ENCODE measurements around the gene ATP2B1.

The ATP2B1 gene

GRCh38 chr12:89576572-89577220 lies 131.9 kb downstream of the ATP2B1 start:
- no peaks in the 10 kb centered on the region for H3K36me3 ChIP-seq (ENCODE audit: control insufficient read depth in 1 of 2, insufficient read depth in 2 of 2, low read length in 2 of 2)
- H3K9ac ChIP-seq (ENCODE audit: low read depth in 1 of 2, low read length in 2 of 2): no peak overlapping the region
- no peaks in the 10 kb centered on the region for H3K9me3 ChIP-seq (ENCODE audit: control insufficient read depth in 1 of 2, low read length in 2 of 2)
- H3K27ac ChIP-seq (ENCODE audit: low read depth, low read length): no peak overlapping the region
- H3K4me3 ChIP-seq (ENCODE audit: low read depth in 1 of 2, low read length in 2 of 2): no peak overlapping the region
- H3K27me3 ChIP-seq (ENCODE audit: control insufficient read depth in 1 of 2, insufficient read depth in 2 of 2, low read length in 2 of 2): no peaks in the 10 kb centered on the region
- H3K4me1 ChIP-seq (ENCODE audit: control insufficient read depth in 1 of 2, insufficient read depth in 2 of 2, low read length in 2 of 2): no peaks in the 10 kb centered on the region

GRCh38 chr12:89575374-89575773 lies 133.3 kb downstream of the ATP2B1 start:
- no peak overlapping the region for H3K9ac ChIP-seq (ENCODE audit: low read depth in 1 of 2, low read length in 2 of 2)
- no peak overlapping the region for H3K4me3 ChIP-seq (ENCODE audit: low read depth in 1 of 2, low read length in 2 of 2)
- no peaks in the 10 kb centered on the region for H3K36me3 ChIP-seq (ENCODE audit: control insufficient read depth in 1 of 2, insufficient read depth in 2 of 2, low read length in 2 of 2)
- H3K27me3 ChIP-seq (ENCODE audit: control insufficient read depth in 1 of 2, insufficient read depth in 2 of 2, low read length in 2 of 2): no peaks in the 10 kb centered on the region
- H3K4me1 ChIP-seq (ENCODE audit: control insufficient read depth in 1 of 2, insufficient read depth in 2 of 2, low read length in 2 of 2): no peaks in the 10 kb centered on the region
- H3K9me3 ChIP-seq (ENCODE audit: control insufficient read depth in 1 of 2, low read length in 2 of 2): no peaks in the 10 kb centered on the region
- no peak overlapping the region for H3K27ac ChIP-seq (ENCODE audit: low read depth, low read length)

- Histone ChIP-seq H3K27me3 (ENCODE audit: control insufficient read depth in 1 of 2, insufficient read depth in 2 of 2, low read length in 2 of 2) (no peaks in the 10 kb centered on the region), H3K4me1 (ENCODE audit: control insufficient read depth in 1 of 2, insufficient read depth in 2 of 2, low read length in 2 of 2) (no peaks in the 10 kb centered on the region), H3K27ac (ENCODE audit: low read depth, low read length) (no peak overlapping the region), H3K9ac (ENCODE audit: low read depth in 1 of 2, low read length in 2 of 2) (no peak overlapping the region), H3K4me3 (ENCODE audit: low read depth in 1 of 2, low read length in 2 of 2) (no peak overlapping the region), H3K36me3 (ENCODE audit: control insufficient read depth in 1 of 2, insufficient read depth in 2 of 2, low read length in 2 of 2) (no peaks in the 10 kb centered on the region), H3K9me3 (ENCODE audit: control insufficient read depth in 1 of 2, low read length in 2 of 2) (no peaks in the 10 kb centered on the region)
Measured at GRCh38 chr12:89574736-89575208, 133.9 kb downstream of the ATP2B1 start.

DNA sequence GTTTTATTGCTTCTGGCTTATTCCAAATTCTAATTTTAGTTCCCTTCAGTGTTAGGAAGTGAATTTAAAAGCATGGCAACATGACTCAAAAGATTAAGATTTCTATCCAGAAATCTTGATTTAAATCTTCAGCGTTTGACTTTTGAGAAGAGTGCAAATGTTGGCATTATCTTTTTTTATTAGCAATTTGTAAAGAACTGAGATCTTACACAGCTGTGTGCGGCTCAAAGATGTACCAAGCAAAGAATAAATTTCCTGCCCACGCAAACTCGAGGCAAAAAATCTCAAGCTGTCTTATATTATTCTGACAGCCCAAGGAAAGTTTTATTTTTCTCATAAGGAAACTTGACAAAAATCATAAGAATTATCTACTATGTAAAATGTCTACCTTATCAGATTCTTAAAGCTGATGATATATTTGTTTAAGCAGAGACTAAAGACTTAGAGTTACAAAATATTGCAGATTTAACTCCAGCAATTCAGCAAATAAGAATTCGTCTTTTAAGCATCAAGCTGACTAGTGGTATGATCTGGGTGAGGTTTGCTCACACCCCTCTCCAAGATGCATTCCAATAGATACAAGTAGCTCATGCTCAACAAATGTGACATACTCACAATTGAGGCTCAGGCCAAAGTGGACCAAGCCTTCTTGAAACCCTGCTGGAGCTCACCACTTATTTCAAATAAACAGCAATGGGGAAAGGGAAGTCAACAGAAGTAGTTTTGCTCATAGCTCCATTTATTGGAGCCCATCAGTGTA lies 135.4 kb downstream of the ATP2B1 start:
- Histone ChIP-seq H3K36me3 (ENCODE audit: control insufficient read depth in 1 of 2, insufficient read depth in 2 of 2, low read length in 2 of 2) (no peaks in the 10 kb centered on the region), H3K9ac (ENCODE audit: low read depth in 1 of 2, low read length in 2 of 2) (no peak overlapping the region), H3K27me3 (ENCODE audit: control insufficient read depth in 1 of 2, insufficient read depth in 2 of 2, low read length in 2 of 2) (no peaks in the 10 kb centered on the region), H3K4me3 (ENCODE audit: low read depth in 1 of 2, low read length in 2 of 2) (no peak overlapping the region), H3K27ac (ENCODE audit: low read depth, low read length) (no peak overlapping the region), H3K9me3 (ENCODE audit: control insufficient read depth in 1 of 2, low read length in 2 of 2) (no peaks in the 10 kb centered on the region), H3K4me1 (ENCODE audit: control insufficient read depth in 1 of 2, insufficient read depth in 2 of 2, low read length in 2 of 2) (no peaks in the 10 kb centered on the region)

DNA sequence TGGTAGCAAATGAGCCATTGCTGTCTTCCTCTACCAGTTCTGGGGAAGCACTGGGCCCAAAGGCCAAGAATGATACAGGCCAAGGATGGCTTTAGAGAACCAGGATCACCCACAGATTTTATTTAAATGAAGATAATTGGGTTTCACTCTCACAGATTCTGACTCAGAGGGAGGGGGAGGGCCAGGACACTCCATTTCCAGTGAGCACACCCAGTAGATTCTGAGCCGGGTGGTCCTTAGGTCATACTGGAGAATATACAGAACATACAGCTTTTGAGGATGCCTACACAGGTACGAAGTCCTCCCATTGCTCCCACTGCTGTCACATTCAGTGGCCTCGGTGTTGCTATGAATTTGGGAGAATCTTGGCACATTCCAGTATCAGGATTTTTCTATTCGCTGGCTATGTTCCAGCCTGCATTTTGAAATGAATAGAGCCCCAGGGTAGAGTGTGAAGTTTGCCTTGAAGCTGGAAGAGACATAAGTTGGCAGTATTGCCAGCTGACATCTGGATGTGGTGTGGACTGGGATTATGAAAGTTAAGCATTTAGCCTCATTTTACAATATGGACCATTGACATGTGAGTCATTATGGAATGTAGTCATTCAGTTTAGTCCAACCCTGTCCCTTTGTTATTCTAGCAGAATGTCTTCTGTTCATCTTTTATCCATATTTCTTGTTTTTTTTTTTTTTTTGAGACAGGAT lies 137.0 kb downstream of the ATP2B1 start:
- H3K4me1 ChIP-seq (ENCODE audit: control insufficient read depth in 1 of 2, insufficient read depth in 2 of 2, low read length in 2 of 2): no peaks in the 10 kb centered on the region
- H3K4me3 ChIP-seq (ENCODE audit: low read depth in 1 of 2, low read length in 2 of 2): no peak overlapping the region
- H3K27ac ChIP-seq (ENCODE audit: low read depth, low read length): no peak overlapping the region
- no peaks in the 10 kb centered on the region for H3K36me3 ChIP-seq (ENCODE audit: control insufficient read depth in 1 of 2, insufficient read depth in 2 of 2, low read length in 2 of 2)
- H3K9ac ChIP-seq (ENCODE audit: low read depth in 1 of 2, low read length in 2 of 2): no peak overlapping the region
- H3K27me3 ChIP-seq (ENCODE audit: control insufficient read depth in 1 of 2, insufficient read depth in 2 of 2, low read length in 2 of 2): no peaks in the 10 kb centered on the region
- no peaks in the 10 kb centered on the region for H3K9me3 ChIP-seq (ENCODE audit: control insufficient read depth in 1 of 2, low read length in 2 of 2)

DNA sequence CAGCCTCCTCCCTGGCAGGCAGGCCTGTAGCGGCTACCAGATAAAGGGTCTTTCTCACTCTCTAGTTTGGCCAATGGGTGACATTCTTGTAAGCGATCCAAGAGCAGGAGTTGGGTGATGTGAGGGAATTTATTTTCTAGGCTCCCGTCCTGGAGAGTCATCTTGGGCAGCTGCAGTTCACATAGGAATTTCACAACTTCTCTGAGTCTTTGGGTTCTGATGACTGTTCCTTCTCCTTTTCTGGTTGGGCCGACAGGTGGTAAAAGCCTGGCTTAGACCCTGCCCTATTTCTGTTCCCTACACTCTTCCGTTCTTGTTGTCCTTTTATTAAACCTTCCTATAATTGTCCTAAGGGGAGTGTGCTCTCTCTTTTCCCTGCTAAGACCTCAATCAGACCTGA lies 140.2 kb downstream of the ATP2B1 start:
- Histone ChIP-seq H3K4me1 (ENCODE audit: control insufficient read depth in 1 of 2, insufficient read depth in 2 of 2, low read length in 2 of 2) (no peaks in the 10 kb centered on the region), H3K4me3 (ENCODE audit: low read depth in 1 of 2, low read length in 2 of 2) (no peak overlapping the region), H3K9ac (ENCODE audit: low read depth in 1 of 2, low read length in 2 of 2) (no peak overlapping the region), H3K27ac (ENCODE audit: low read depth, low read length) (no peak overlapping the region), H3K9me3 (ENCODE audit: control insufficient read depth in 1 of 2, low read length in 2 of 2) (no peaks in the 10 kb centered on the region), H3K27me3 (ENCODE audit: control insufficient read depth in 1 of 2, insufficient read depth in 2 of 2, low read length in 2 of 2) (no peaks in the 10 kb centered on the region), H3K36me3 (ENCODE audit: control insufficient read depth in 1 of 2, insufficient read depth in 2 of 2, low read length in 2 of 2) (no peaks in the 10 kb centered on the region)

DNA sequence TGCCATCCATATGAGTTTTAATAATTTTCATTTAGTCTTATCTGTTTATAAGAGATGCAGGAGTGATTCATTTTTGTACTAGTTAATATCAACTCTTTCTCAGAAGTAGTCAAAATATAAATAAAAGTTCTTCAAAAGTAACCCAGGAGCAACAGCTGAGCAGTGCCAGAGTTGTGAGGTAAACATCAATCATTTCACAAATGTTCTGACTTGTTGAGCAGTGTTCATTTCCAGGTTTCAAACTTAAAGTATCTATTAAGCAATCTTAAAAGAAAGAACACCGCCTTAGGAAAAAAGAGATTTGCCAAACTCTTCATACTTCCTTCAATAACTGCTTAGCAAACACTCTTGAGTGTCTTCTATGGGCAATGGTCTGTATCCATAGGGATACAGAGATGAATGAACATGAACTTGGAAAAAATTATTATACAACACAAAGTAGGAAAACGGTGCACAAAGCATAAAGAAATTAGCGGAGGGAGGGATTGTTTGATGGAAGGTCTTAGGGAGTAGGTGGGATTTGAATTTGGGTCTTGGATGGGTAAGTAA lies 140.9 kb downstream of the ATP2B1 start:
- Histone ChIP-seq H3K27me3 (ENCODE audit: control insufficient read depth in 1 of 2, insufficient read depth in 2 of 2, low read length in 2 of 2) (no peaks in the 10 kb centered on the region), H3K9ac (ENCODE audit: low read depth in 1 of 2, low read length in 2 of 2) (no peak overlapping the region), H3K27ac (ENCODE audit: low read depth, low read length) (no peak overlapping the region), H3K4me3 (ENCODE audit: low read depth in 1 of 2, low read length in 2 of 2) (no peak overlapping the region), H3K9me3 (ENCODE audit: control insufficient read depth in 1 of 2, low read length in 2 of 2) (no peaks in the 10 kb centered on the region), H3K4me1 (ENCODE audit: control insufficient read depth in 1 of 2, insufficient read depth in 2 of 2, low read length in 2 of 2) (no peaks in the 10 kb centered on the region), H3K36me3 (ENCODE audit: control insufficient read depth in 1 of 2, insufficient read depth in 2 of 2, low read length in 2 of 2) (no peaks in the 10 kb centered on the region)

- Histone ChIP-seq H3K9me3 (ENCODE audit: control insufficient read depth in 1 of 2, low read length in 2 of 2) (no peaks in the 10 kb centered on the region), H3K4me1 (ENCODE audit: control insufficient read depth in 1 of 2, insufficient read depth in 2 of 2, low read length in 2 of 2) (no peaks in the 10 kb centered on the region), H3K27me3 (ENCODE audit: control insufficient read depth in 1 of 2, insufficient read depth in 2 of 2, low read length in 2 of 2) (no peaks in the 10 kb centered on the region), H3K36me3 (ENCODE audit: control insufficient read depth in 1 of 2, insufficient read depth in 2 of 2, low read length in 2 of 2) (no peaks in the 10 kb centered on the region), H3K9ac (ENCODE audit: low read depth in 1 of 2, low read length in 2 of 2) (no peak overlapping the region), H3K4me3 (ENCODE audit: low read depth in 1 of 2, low read length in 2 of 2) (no peak overlapping the region), H3K27ac (ENCODE audit: low read depth, low read length) (no peak overlapping the region)
Measured at GRCh38 chr12:89566615-89567014, 142.0 kb downstream of the ATP2B1 start.

- no peak overlapping the region for H3K27ac ChIP-seq (ENCODE audit: low read depth, low read length)
- H3K4me1 ChIP-seq (ENCODE audit: control insufficient read depth in 1 of 2, insufficient read depth in 2 of 2, low read length in 2 of 2): no peaks in the 10 kb centered on the region
- H3K27me3 ChIP-seq (ENCODE audit: control insufficient read depth in 1 of 2, insufficient read depth in 2 of 2, low read length in 2 of 2): no peaks in the 10 kb centered on the region
- no peak overlapping the region for H3K4me3 ChIP-seq (ENCODE audit: low read depth in 1 of 2, low read length in 2 of 2)
- H3K9me3 ChIP-seq (ENCODE audit: control insufficient read depth in 1 of 2, low read length in 2 of 2): no peaks in the 10 kb centered on the region
- no peaks in the 10 kb centered on the region for H3K36me3 ChIP-seq (ENCODE audit: control insufficient read depth in 1 of 2, insufficient read depth in 2 of 2, low read length in 2 of 2)
- no peak overlapping the region for H3K9ac ChIP-seq (ENCODE audit: low read depth in 1 of 2, low read length in 2 of 2)
Measured at GRCh38 chr12:89565002-89565401, 143.6 kb downstream of the ATP2B1 start.

- Histone ChIP-seq H3K36me3 (ENCODE audit: control insufficient read depth in 1 of 2, insufficient read depth in 2 of 2, low read length in 2 of 2) (no peaks in the 10 kb centered on the region), H3K4me1 (ENCODE audit: control insufficient read depth in 1 of 2, insufficient read depth in 2 of 2, low read length in 2 of 2) (no peaks in the 10 kb centered on the region), H3K27ac (ENCODE audit: low read depth, low read length) (no peak overlapping the region), H3K9me3 (ENCODE audit: control insufficient read depth in 1 of 2, low read length in 2 of 2) (no peaks in the 10 kb centered on the region), H3K27me3 (ENCODE audit: control insufficient read depth in 1 of 2, insufficient read depth in 2 of 2, low read length in 2 of 2) (no peaks in the 10 kb centered on the region), H3K9ac (ENCODE audit: low read depth in 1 of 2, low read length in 2 of 2) (no peak overlapping the region), H3K4me3 (ENCODE audit: low read depth in 1 of 2, low read length in 2 of 2) (no peak overlapping the region)
Measured at GRCh38 chr12:89559753-89560152, 148.9 kb downstream of the ATP2B1 start.

Measured in duodenal mucosa (tissue), 2 donors.